ENCODE measurements around the gene SEZ6L.
A peak's percentile ranks its signal among the peaks of the same experiment; 100 is the strongest.

SEZ6L gene

GRCh38 chr22:26326803-26327202 lies 157.5 kb downstream of the SEZ6L start:
- no peak overlapping the region for H3K27ac ChIP-seq
- DNase-seq (ENCODE audit: low read depth, low spot score) = no peak

- no peak for DNase-seq (ENCODE audit: low read depth, low spot score)
- no peak overlapping the region for H3K27ac ChIP-seq
These were observed 158.0 kb downstream of the SEZ6L start for GRCh38 chr22:26327306-26327705.

GRCh38 chr22:26328221-26328620 lies 159.0 kb downstream of the SEZ6L start:
- no peak for DNase-seq (ENCODE audit: low read depth, low spot score)
- H3K27ac ChIP-seq = no peak overlapping the region

- DNase-seq (ENCODE audit: low read depth, low spot score) = peak; percentile 31
- no peak overlapping the region for H3K27ac ChIP-seq
These were observed 161.8 kb downstream of the SEZ6L start for GRCh38 chr22:26330971-26331625.

GRCh38 chr22:26333088-26333800 lies 164.0 kb downstream of the SEZ6L start:
- no peak overlapping the region for H3K27ac ChIP-seq

GRCh38 chr22:26334232-26334631 lies 165.0 kb downstream of the SEZ6L start:
- DNase-seq (ENCODE audit: low read depth, low spot score) = no peak
- H3K27ac ChIP-seq = no peak overlapping the region

More at GRCh38 chr22:26333088-26333800, 164.0 kb downstream of the SEZ6L start:
- DNase-seq (ENCODE audit: low read depth, low spot score) = no peak

GRCh38 chr22:26336773-26337172 lies 167.5 kb downstream of the SEZ6L start:
- DNase-seq (ENCODE audit: low read depth, low spot score) = no peak
- no peak overlapping the region for H3K27ac ChIP-seq

GRCh38 chr22:26339755-26340154 lies 170.5 kb downstream of the SEZ6L start:
- no peak overlapping the region for H3K27ac ChIP-seq
- DNase-seq (ENCODE audit: low read depth, low spot score) = no peak

GRCh38 chr22:26342745-26343410 lies 173.6 kb downstream of the SEZ6L start:
- H3K27ac ChIP-seq = no peak overlapping the region
- DNase-seq (ENCODE audit: low read depth, low spot score) = no peak

GRCh38 chr22:26345496-26345895 lies 176.2 kb downstream of the SEZ6L start:
- no peak overlapping the region for H3K27ac ChIP-seq
- DNase-seq (ENCODE audit: low read depth, low spot score) = no peak

GRCh38 chr22:26348810-26349526 lies 179.7 kb downstream of the SEZ6L start:
- no peak for DNase-seq (ENCODE audit: low read depth, low spot score)
- no peak overlapping the region for H3K27ac ChIP-seq

GRCh38 chr22:26354707-26355106 lies 185.4 kb downstream of the SEZ6L start:
- no peak for DNase-seq (ENCODE audit: low read depth, low spot score)
- no peak overlapping the region for H3K27ac ChIP-seq

GRCh38 chr22:26357281-26357680 lies 188.0 kb downstream of the SEZ6L start:
- DNase-seq (ENCODE audit: low read depth, low spot score) = no peak

GRCh38 chr22:26357813-26358212 lies 188.6 kb downstream of the SEZ6L start:
- DNase-seq (ENCODE audit: low read depth, low spot score) = no peak

More at GRCh38 chr22:26357281-26357680, 188.0 kb downstream of the SEZ6L start:
- H3K27ac ChIP-seq = no peak overlapping the region

GRCh38 chr22:26359156-26359555 lies 189.9 kb downstream of the SEZ6L start:
- DNase-seq (ENCODE audit: low read depth, low spot score) = no peak
- H3K27ac ChIP-seq = no peak overlapping the region

More at GRCh38 chr22:26357813-26358212, 188.6 kb downstream of the SEZ6L start:
- no peak overlapping the region for H3K27ac ChIP-seq

GRCh38 chr22:26360169-26360885 lies 191.1 kb downstream of the SEZ6L start:
- no peak overlapping the region for H3K27ac ChIP-seq
- DNase-seq (ENCODE audit: low read depth, low spot score) = no peak

- no peak for DNase-seq (ENCODE audit: low read depth, low spot score)
- H3K27ac ChIP-seq = no peak overlapping the region
These were observed 193.2 kb downstream of the SEZ6L start for GRCh38 chr22:26362471-26362870.

GRCh38 chr22:26364066-26365015 lies 195.1 kb downstream of the SEZ6L start:
- DNase-seq (ENCODE audit: low read depth, low spot score) = peak; percentile 44
- no peak overlapping the region for H3K27ac ChIP-seq

Data from epithelial cell of prostate (primary cell).